Measurements from ENCODE around the gene DNMBP. TPM values are rescaled to one million over a fixed set of nuclear protein-coding genes. Genes with fewer than 3 reads are reported as not detected.

The DNMBP gene
- total RNA-seq, 1 experiment from 2014 or later: 60.3 TPM

DNA sequence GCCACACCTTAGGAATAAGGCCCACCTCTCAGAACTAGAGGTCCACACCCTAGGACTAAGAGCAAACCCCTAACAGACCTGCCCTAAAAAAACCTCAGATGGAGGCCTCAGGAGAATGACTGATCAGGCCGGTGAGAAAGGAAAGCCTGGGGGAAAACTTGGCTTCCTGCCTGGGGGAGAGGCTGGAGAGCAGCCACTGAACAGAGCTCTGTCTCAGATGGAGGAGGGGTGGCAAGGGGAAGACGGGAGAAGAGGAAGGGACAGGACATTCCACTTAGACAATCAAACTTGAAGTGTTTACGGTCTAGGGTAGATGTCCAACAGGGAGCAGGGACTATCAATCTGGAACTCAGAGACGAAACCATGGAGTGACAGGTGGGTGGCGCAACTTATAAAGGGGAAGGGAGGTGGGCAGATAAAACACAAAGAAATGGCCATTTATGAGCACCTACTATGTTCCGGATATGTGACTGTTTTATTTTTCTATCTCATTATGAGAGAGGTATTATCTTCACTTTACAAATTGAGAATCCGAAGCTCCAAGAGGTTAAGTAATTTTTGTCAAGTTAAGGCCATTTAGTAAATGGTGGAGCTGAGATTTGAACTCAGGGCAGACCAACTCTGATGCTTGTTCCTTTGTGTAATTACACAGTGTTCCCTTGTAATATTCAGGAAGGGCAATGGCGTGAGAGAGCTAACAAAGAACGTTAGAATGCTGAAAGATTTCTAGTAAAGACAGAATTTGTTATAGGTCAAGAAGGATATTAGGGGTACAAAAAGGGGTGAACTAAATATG lies 82.6 kb downstream of the DNMBP start:
- RAD21 ChIA-PET (ENCODE audit: low non-redundant PET in 1 of 2, low total read pairs in 2 of 2, uncharacterized antibody in 2 of 2, unreplicated experiment in 2 of 2): interaction anchor here (0.6 to 1.7 kb wide), 2 partner anchors 37 to 39 kb away, joined by 3 to 4 read pairs; no protein-coding TSS in a partner anchor
- H3K4me3 ChIP-seq (replicated peaks in 1 of 2; ENCODE audit: low read depth in 1 of 2, low read length in 2 of 2): no peak overlapping the region
- peak overlapping the region; percentile 28 for H3K27ac ChIP-seq (ENCODE audit: low read depth, low read length)
- H3K9me3 ChIP-seq (ENCODE audit: control insufficient read depth in 1 of 2, insufficient read depth in 1 of 2, low read depth in 1 of 2, low read length in 2 of 2): no peaks in the 10 kb centered on the region
- peak overlapping the region; percentile 48 for H3K4me2 ChIP-seq (ENCODE audit: low read length)
- intact Hi-C loops (cut with micrococcal nuclease): no loop called here
- H3K9ac ChIP-seq (ENCODE audit: low read length): peak overlapping the region; percentile 19; the same call in 1 of the 2 replicates
- H2AFZ ChIP-seq (ENCODE audit: low read depth, low read length, poor library complexity, severe bottlenecking): no peak overlapping the region
- ATAC-seq (0 out of 2 replicates have a peak, but pooled peaks have one; percentile 9), DNase-seq (ENCODE audit: low read depth, low spot score) (no peak)
- peaks cover 93% of the 10 kb centered on the region in 2 experiments for H3K4me1 ChIP-seq (ENCODE audit: control insufficient read depth in 1 of 2, insufficient read depth in 2 of 2, low read length in 2 of 2)
- peaks cover 0 to 15% of the 10 kb centered on the region in 2 experiments; a peak in 1 of 4 replicates for H3K36me3 ChIP-seq (ENCODE audit: control insufficient read depth in 1 of 2, insufficient read depth in 2 of 2, low read length in 2 of 2)
- peaks cover 94% of the 10 kb centered on the region for H3K79me2 ChIP-seq (ENCODE audit: insufficient read depth, low read length)
- H4K20me1 ChIP-seq (ENCODE audit: insufficient read depth): no peaks in the 10 kb centered on the region
- H3K9me2 ChIP-seq (ENCODE audit: insufficient read depth): no peaks in the 10 kb centered on the region
- no peaks in the 10 kb centered on the region for H3K27me3 ChIP-seq (ENCODE audit: insufficient read depth, low read length)
- POLR2A ChIA-PET: no interaction called here
- TF ChIP-seq JUND (IDR thresholded peaks at IDR 0.05): peak; percentile 7; the same call in 1 of the 2 replicates
- TF ChIP-seq ZFX (IDR thresholded peaks at IDR 0.05): no peak
- TF ChIP-seq SRF (IDR thresholded peaks at IDR 0.05; ENCODE audit: low read depth): no peak
- TF ChIP-seq, protein P1, sequence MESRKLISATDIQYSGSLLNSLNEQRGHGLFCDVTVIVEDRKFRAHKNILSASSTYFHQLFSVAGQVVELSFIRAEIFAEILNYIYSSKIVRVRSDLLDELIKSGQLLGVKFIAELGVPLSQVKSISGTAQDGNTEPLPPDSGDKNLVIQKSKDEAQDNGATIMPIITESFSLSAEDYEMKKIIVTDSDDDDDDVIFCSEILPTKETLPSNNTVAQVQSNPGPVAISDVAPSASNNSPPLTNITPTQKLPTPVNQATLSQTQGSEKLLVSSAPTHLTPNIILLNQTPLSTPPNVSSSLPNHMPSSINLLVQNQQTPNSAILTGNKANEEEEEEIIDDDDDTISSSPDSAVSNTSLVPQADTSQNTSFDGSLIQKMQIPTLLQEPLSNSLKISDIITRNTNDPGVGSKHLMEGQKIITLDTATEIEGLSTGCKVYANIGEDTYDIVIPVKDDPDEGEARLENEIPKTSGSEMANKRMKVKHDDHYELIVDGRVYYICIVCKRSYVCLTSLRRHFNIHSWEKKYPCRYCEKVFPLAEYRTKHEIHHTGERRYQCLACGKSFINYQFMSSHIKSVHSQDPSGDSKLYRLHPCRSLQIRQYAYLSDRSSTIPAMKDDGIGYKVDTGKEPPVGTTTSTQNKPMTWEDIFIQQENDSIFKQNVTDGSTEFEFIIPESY (IDR thresholded peaks at IDR 0.05; ENCODE audit: extremely low read depth, insufficient replicate concordance, low read length): no peak
- TF ChIP-seq POLR2AphosphoS5 (IDR thresholded peaks at IDR 0.05; ENCODE audit: low read depth, low read length): peak; percentile 30; the same call in 1 of the 2 replicates
- no peak; the same call in 1 of the 2 replicates for TF ChIP-seq SP1 (IDR thresholded peaks at IDR 0.05; ENCODE audit: low read depth)
- TF ChIP-seq SIN3A (IDR thresholded peaks at IDR 0.05; ENCODE audit: low read depth): peak; percentile 7; the same call in 1 of the 2 replicates
- peak; percentile 62 for TF ChIP-seq TCF7L2 (IDR thresholded peaks at IDR 0.05; ENCODE audit: borderline replicate concordance, extremely low read depth, insufficient read depth, insufficient read length)
- no TSS peak for BruUV-seq (replicated peaks)
- CTCF ChIA-PET: no interaction called here
